OCI-LY1 (cell line): Measurements from ENCODE around the gene HPS6.
A peak's percentile ranks its signal among the peaks of the same experiment; 100 is the strongest.

Experiments used
- H2AFZ ChIP-seq: fragments of 200-600 bp; sonication (generic), shearing (Covaris generic); 2 replicates; pipeline ENCODE4 v1.6.0; 2014; ENCODE audit warnings: antibody characterized with exemption, mild to moderate bottlenecking, low read length
- H3F3A ChIP-seq: fragments of 200-600 bp; sonication (generic), shearing (Covaris generic); 2 replicates; pipeline ENCODE4 v1.6.0; 2014; ENCODE audit warnings: mild to moderate bottlenecking, antibody characterized with exemption, low read length, moderate library complexity; ENCODE audit not compliant: insufficient read depth
- H3K27ac ChIP-seq: fragments of 200-600 bp; sonication (generic); 2 replicates; pipeline ENCODE4 v1.5.1; 2014; ENCODE audit warnings: low read length, mixed run types, mild to moderate bottlenecking, low read depth; ENCODE audit not compliant: poor library complexity, severe bottlenecking
- H3K27me3 ChIP-seq: fragments of 200-600 bp; sonication (generic); 2 replicates; pipeline ENCODE4 v1.6.0; 2014; ENCODE audit warnings: antibody characterized with exemption, mild to moderate bottlenecking, low read length, moderate library complexity; ENCODE audit not compliant: insufficient read depth
- H3K36me3 ChIP-seq: fragments of 200-600 bp; sonication (generic); 2 replicates; pipeline ENCODE4 v1.6.1; 2014; ENCODE audit warnings: mild to moderate bottlenecking, antibody characterized with exemption, low read length, moderate library complexity, mixed read lengths; ENCODE audit not compliant: insufficient read depth
- H3K4me1 ChIP-seq: fragments of 200-600 bp; sonication (generic); 2 replicates; pipeline ENCODE4 v1.5.1; 2014; ENCODE audit warnings: mild to moderate bottlenecking, low read length, moderate library complexity; ENCODE audit not compliant: insufficient read depth, severe bottlenecking
- H3K4me2 ChIP-seq: fragments of 200-600 bp; sonication (generic), shearing (Covaris generic); 2 replicates; pipeline ENCODE4 v1.6.1; 2014; ENCODE audit warnings: low read length
- H3K4me3 ChIP-seq: fragments of 200-600 bp; sonication (generic); 2 replicates; pipeline ENCODE4 v1.5.1; 2014; ENCODE audit warnings: low read length, low read depth, mild to moderate bottlenecking, mixed read lengths; ENCODE audit not compliant: poor library complexity, severe bottlenecking
- H3K79me2 ChIP-seq: fragments of 200-600 bp; shearing (Covaris generic); 2 replicates; pipeline ENCODE4 v1.6.1; 2016; ENCODE audit warnings: mixed run types, low read length, mixed read lengths; ENCODE audit not compliant: insufficient read depth
- H3K9ac ChIP-seq: fragments of 200-600 bp; sonication (generic), shearing (Covaris generic); 2 replicates; pipeline ENCODE4 v1.6.1; 2014; ENCODE audit warnings: mild to moderate bottlenecking, low read length, mixed read lengths
- H3K9me2 ChIP-seq: fragments of 200-600 bp; sonication (generic), shearing (Covaris generic); 2 replicates; pipeline ENCODE4 v1.6.1; 2014; ENCODE audit warnings: low read depth, mild to moderate bottlenecking, low read length, mixed read lengths
- H3K9me3 ChIP-seq: fragments of 200-600 bp; shearing (Covaris generic); 2 replicates; pipeline ENCODE4 v1.6.1; 2014; ENCODE audit warnings: low read length, mixed read lengths
- H4K20me1 ChIP-seq: fragments of 200-600 bp; sonication (generic), shearing (Covaris generic); 2 replicates; pipeline ENCODE4 v1.6.0; 2016; ENCODE audit warnings: mild to moderate bottlenecking, low read length; ENCODE audit not compliant: insufficient read depth
- EZH2 ChIP-seq: fragments of 200-600 bp; sonication (generic), shearing (Covaris generic); IDR thresholded peaks from 2 replicates; pipeline ENCODE4 v1.8.0; 2017; ENCODE audit warnings: borderline replicate concordance, mixed run types, mild to moderate bottlenecking, antibody characterized with exemption, low read length, moderate library complexity, mixed read lengths
- TF ChIP-seq, protein P1 (sequence below): fragments of 200-600 bp; sonication (generic), shearing (Covaris generic); IDR thresholded peaks from 2 replicates; pipeline ENCODE4 v1.5.1; 2017; ENCODE audit warnings: mild to moderate bottlenecking, antibody characterized with exemption, low read length, moderate library complexity, mixed read lengths

HPS6 gene

GRCh38 chr10:102065561-102066398 is 631 bp downstream of the HPS6 start:
- Histone ChIP-seq H3K9ac (peak overlapping the region; percentile 70), H3K4me3 (peak overlapping the region; percentile 78), H3K9me2 (no peaks in the 10 kb centered on the region), H3K27me3 (no peaks in the 10 kb centered on the region), H3K27ac (no peak overlapping the region), H4K20me1 (no peaks in the 10 kb centered on the region), H3K4me1 (peaks cover 7% of the 10 kb centered on the region), H2AFZ (no peak overlapping the region), H3K36me3 (no peaks in the 10 kb centered on the region), H3K79me2 (no peaks in the 10 kb centered on the region), H3F3A (no peaks in the 10 kb centered on the region), H3K4me2 (peak overlapping the region; percentile 68), H3K9me3 (no peaks in the 10 kb centered on the region)
- no peak for TF ChIP-seq EZH2
- TF ChIP-seq, protein P1, sequence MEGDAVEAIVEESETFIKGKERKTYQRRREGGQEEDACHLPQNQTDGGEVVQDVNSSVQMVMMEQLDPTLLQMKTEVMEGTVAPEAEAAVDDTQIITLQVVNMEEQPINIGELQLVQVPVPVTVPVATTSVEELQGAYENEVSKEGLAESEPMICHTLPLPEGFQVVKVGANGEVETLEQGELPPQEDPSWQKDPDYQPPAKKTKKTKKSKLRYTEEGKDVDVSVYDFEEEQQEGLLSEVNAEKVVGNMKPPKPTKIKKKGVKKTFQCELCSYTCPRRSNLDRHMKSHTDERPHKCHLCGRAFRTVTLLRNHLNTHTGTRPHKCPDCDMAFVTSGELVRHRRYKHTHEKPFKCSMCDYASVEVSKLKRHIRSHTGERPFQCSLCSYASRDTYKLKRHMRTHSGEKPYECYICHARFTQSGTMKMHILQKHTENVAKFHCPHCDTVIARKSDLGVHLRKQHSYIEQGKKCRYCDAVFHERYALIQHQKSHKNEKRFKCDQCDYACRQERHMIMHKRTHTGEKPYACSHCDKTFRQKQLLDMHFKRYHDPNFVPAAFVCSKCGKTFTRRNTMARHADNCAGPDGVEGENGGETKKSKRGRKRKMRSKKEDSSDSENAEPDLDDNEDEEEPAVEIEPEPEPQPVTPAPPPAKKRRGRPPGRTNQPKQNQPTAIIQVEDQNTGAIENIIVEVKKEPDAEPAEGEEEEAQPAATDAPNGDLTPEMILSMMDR: no peak

- Histone ChIP-seq H3K4me1 (peaks cover 7% of the 10 kb centered on the region), H3F3A (no peaks in the 10 kb centered on the region), H2AFZ (no peak overlapping the region), H3K36me3 (no peaks in the 10 kb centered on the region), H4K20me1 (no peaks in the 10 kb centered on the region), H3K27ac (no peak overlapping the region), H3K9me2 (no peaks in the 10 kb centered on the region), H3K9me3 (no peaks in the 10 kb centered on the region), H3K27me3 (no peaks in the 10 kb centered on the region), H3K9ac (peak overlapping the region; percentile 70; the same call in 1 of the 2 replicates), H3K4me3 (peak overlapping the region; percentile 78), H3K79me2 (no peaks in the 10 kb centered on the region), H3K4me2 (peak overlapping the region; percentile 68)
- TF ChIP-seq EZH2: no peak
- TF ChIP-seq, protein P1: no peak
Measured at GRCh38 chr10:102066399-102067088, 1.4 kb downstream of the HPS6 start.

DNA sequence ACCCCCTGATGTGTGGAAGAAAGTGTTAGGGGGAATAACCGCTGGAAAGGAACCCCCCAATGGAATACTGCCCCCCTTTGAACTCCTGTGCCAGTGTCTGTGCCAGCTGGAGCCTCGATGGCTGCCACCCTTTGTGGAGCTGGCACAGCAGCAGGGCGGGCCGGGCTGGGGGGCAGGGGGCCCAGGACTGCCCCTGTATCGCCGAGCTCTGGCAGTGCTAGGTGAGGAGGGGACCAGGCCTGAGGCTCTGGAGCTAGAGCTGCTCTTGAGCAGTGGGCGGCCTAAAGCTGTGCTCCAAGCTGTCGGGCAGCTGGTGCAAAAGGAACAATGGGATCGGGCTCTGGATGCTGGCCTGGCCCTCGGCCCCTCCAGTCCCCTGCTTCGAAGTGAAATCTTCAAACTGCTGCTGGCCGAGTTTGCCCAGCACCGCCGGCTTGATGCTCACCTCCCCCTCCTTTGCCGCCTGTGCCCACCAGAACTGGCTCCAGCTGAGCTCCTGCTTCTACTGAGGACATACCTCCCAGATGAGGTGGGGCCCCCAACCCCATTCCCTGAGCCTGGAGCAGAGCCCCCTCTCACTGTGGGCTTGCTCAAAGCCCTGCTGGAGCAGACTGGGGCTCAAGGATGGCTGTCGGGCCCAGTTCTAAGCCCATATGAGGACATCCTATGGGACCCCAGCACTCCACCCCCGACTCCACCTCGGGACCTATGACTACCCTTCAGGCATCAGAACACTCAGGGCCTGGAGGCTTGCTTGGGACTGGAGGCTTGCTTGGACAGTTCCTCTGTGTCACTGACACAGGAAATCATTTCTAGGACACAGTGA is 2.2 kb downstream of the HPS6 start:
- TF ChIP-seq EZH2: no peak
- TF ChIP-seq, protein P1: no peak
- no peak overlapping the region for H3K4me3 ChIP-seq
- H3K9me3 ChIP-seq: no peaks in the 10 kb centered on the region
- H3K27me3 ChIP-seq: no peaks in the 10 kb centered on the region
- no peaks in the 10 kb centered on the region for H3K9me2 ChIP-seq
- H3K27ac ChIP-seq: no peak overlapping the region
- no peaks in the 10 kb centered on the region for H3F3A ChIP-seq
- no peak overlapping the region for H3K4me2 ChIP-seq
- H3K79me2 ChIP-seq: no peaks in the 10 kb centered on the region
- H4K20me1 ChIP-seq: no peaks in the 10 kb centered on the region
- no peaks in the 10 kb centered on the region for H3K36me3 ChIP-seq
- H3K4me1 ChIP-seq: peaks cover 7% of the 10 kb centered on the region
- no peak overlapping the region for H2AFZ ChIP-seq
- H3K9ac ChIP-seq: no peak overlapping the region
